Measurements from ENCODE around the gene RELN.

DNA sequence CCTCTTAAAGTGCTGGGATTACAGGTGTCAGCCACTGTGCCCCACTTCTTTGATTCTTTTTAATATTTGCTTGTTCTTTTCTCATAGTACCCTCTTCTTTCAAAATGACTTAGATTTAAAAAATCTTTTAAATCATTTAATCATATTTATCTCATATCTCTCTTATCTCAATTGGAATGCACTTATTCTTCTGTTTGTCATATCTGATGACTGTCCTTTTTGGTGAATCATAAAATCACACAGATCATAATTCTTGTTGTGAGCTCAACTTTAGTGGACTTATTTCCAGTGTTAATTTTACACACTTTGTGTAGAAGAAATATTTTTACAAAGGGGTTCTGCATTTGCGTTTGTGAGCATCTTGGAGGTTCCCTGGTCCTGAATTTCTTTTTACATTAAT, 323.1 kb downstream of the RELN start:
- TF ChIP-seq, protein P1, sequence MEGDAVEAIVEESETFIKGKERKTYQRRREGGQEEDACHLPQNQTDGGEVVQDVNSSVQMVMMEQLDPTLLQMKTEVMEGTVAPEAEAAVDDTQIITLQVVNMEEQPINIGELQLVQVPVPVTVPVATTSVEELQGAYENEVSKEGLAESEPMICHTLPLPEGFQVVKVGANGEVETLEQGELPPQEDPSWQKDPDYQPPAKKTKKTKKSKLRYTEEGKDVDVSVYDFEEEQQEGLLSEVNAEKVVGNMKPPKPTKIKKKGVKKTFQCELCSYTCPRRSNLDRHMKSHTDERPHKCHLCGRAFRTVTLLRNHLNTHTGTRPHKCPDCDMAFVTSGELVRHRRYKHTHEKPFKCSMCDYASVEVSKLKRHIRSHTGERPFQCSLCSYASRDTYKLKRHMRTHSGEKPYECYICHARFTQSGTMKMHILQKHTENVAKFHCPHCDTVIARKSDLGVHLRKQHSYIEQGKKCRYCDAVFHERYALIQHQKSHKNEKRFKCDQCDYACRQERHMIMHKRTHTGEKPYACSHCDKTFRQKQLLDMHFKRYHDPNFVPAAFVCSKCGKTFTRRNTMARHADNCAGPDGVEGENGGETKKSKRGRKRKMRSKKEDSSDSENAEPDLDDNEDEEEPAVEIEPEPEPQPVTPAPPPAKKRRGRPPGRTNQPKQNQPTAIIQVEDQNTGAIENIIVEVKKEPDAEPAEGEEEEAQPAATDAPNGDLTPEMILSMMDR (IDR thresholded peaks at IDR 0.05), result no peak
- no peak for TF ChIP-seq POLR2A (IDR thresholded peaks at IDR 0.05)
